GM23338 (cell line): ENCODE results near the gene NTMT2.

ENCODE experiments used
- CTCF ChIP-seq, 2 experiments: fragments of 200-600 bp in 1 of 2; sonication (generic) in 1 of 2; conservative IDR thresholded peaks; 2 replicates each; pipeline versions ENCODE4 v1.5.1 to v1.6.1; 2016 to 2017; ENCODE audit warnings: antibody characterized with exemption in 2 of 2, low read depth in 2 of 2, mild to moderate bottlenecking in 2 of 2, moderate library complexity in 1 of 2
- EZH2 ChIP-seq: fragments of 200-600 bp; sonication (generic); IDR thresholded peaks from one replicate; pipeline ENCODE4 v1.8.0; 2017; ENCODE audit warnings: antibody characterized with exemption, mild to moderate bottlenecking, low read depth; ENCODE audit not compliant: unreplicated experiment
- EZH2phosphoT487 ChIP-seq: fragments of 200-600 bp; sonication (generic); IDR thresholded peaks from one replicate; pipeline ENCODE4 v1.8.1; 2018; ENCODE audit warnings: antibody characterized with exemption; ENCODE audit not compliant: unreplicated experiment
- ZNF462 ChIP-seq: fragments of 250-450 bp; sonication (Bioruptor Pico); IDR thresholded peaks from 2 replicates; pipeline ENCODE4 v1.5.0; 2020; ENCODE audit warnings: mild to moderate bottlenecking, moderate library complexity

- TF ChIP-seq CTCF (conservative IDR thresholded peaks at IDR 0.05; ENCODE audit: low read depth in 2 of 2) (no peak), ZNF462 (CRISPR knock-in tag) (no peak), EZH2phosphoT487 (no peak), EZH2 (no peak)
These were observed 55.0 kb downstream of the NTMT2 start for GRCh38 chr1:170200621-170201397.
